GM12865 (cell line): Measurements from ENCODE around the gene SUSD6.
A peak's percentile ranks its signal among the peaks of the same experiment; 100 is the strongest.
"Not testable (repeated sequence)": the region's sequence is repeated elsewhere in the genome, so short reads cannot be mapped to it uniquely, and the experiment has no call there.

ENCODE experiments used
- DNase-seq: peaks from one replicate; pipeline ENCODE4 v3.0.0; 2010; ENCODE audit warnings: low read depth
- H3K4me3 ChIP-seq: 2 replicates; pipeline ENCODE4 v1.5.1; 2011; ENCODE audit warnings: mild to moderate bottlenecking, low read depth, low read length, control low read depth
- TF ChIP-seq, protein P1 (sequence below): IDR thresholded peaks from 2 replicates; pipeline ENCODE4 v1.5.1; 2011; ENCODE audit warnings: low read length, control low read depth, low read depth, inconsistent platforms; ENCODE audit not compliant: insufficient read depth; ENCODE audit errors: missing control alignments

SUSD6 gene

DNA sequence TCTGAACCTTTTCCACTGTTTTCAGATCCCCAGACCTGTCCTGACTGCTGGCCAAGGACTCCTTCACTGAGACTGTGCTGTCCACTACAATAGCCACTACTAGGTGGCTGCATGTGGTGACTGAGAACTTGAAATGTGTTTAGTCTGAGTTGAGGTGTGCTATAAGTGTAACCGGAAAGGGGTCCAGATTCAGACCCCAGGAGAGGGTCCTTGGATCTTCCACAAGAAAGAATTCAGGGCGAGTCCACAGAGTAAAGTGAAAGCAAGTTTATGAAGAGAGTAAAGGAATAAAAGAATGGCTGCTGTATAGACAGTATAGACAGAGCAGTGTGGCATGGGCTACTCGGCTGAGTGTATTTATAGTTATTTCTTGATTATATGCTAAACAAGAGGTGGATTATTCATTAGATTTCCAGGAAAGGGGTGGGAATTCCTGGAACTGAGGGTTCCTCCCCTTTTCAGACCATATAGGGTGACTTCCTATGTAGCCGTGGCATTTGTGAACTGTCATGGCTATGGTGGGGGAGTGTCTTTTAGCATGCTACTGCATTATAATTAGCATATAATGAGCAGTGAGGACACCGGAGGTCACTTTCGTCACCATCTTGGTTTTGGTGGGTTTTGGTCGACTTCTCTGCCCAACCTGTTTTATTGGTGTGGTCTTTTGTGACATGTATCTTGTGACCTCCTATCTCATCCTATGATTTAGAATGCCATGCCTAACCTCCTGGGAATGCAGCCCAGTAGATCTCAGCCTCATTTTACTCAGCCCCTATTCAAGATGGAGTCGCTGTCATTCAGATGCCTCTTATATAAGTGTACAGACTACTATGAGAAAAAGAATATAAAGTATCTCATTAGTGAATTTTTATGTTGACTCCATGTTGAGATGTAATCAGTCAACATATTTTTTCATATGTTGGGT is 85.5 kb downstream of the SUSD6 start:
- no peak for DNase-seq
- TF ChIP-seq, protein P1, sequence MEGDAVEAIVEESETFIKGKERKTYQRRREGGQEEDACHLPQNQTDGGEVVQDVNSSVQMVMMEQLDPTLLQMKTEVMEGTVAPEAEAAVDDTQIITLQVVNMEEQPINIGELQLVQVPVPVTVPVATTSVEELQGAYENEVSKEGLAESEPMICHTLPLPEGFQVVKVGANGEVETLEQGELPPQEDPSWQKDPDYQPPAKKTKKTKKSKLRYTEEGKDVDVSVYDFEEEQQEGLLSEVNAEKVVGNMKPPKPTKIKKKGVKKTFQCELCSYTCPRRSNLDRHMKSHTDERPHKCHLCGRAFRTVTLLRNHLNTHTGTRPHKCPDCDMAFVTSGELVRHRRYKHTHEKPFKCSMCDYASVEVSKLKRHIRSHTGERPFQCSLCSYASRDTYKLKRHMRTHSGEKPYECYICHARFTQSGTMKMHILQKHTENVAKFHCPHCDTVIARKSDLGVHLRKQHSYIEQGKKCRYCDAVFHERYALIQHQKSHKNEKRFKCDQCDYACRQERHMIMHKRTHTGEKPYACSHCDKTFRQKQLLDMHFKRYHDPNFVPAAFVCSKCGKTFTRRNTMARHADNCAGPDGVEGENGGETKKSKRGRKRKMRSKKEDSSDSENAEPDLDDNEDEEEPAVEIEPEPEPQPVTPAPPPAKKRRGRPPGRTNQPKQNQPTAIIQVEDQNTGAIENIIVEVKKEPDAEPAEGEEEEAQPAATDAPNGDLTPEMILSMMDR = no peak
- H3K4me3 ChIP-seq = no peak overlapping the region

DNA sequence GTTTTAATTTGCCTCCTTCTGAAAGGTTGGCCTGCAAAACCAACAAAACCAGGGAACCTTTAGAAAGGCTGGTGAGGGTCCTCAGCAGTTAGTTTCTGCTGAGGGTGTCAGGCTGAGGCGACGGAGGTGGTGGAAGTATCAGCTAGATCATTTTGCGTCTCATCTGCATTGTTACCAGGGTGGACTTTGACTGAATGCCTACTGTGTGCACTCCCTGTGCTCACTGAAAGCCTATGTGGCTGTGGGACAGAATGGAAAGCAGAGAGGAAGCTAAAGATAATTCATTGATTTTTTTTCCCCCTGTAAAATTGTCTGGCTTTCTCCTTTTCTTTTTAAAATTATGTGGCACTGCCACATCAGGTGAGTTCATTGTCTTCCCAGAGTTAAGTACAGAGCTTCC is 87.2 kb downstream of the SUSD6 start:
- H3K4me3 ChIP-seq = no peak overlapping the region
- TF ChIP-seq, protein P1 = no peak
- DNase-seq = no peak

DNA sequence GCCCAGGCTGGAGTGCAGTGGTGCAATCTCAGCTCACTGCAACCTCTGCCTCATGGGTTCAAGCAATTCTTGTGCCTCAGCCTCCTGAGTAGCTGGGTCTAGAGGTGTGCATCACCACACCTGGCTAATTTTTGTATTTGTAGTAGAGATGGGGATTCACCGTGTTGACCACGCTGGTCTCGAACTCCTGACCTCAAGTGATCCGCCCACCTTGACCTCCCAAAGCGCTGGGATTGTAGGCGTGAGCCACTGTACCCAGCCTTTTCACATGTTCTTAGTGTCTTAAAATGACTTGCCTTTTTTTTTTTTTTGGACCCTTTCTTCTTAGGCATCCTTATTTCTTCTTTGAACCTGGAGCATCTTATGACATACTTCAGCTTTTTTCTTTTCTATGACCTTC is 87.8 kb downstream of the SUSD6 start:
- H3K4me3 ChIP-seq, DNase-seq: not testable (repeated sequence)

DNA sequence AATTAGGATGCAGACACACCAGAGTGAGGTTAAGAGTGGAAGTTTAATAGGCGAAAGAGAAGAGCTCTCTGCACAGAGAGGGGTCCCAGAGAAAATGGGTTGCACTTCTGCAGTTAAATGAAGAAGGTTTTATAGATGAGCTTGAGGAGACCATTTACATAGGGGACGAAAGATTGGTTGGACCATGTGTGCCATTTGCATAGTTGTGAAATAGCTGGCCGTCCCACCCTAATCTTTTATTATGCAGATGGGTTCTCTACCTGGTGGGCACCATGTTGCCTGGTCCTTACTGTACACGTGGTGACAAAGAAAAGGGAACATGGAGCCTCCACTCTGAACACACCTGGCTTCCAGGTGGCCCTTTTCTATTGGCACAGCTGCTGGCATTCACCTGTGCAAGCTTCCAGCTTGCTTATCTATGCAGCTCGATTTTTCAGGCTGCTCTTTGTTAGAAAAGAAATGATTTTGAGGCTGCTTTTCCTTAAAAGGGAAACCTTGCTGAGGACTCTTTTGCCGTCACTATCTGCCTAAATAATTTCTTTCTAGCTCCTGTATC is 88.4 kb downstream of the SUSD6 start:
- no peak overlapping the region for H3K4me3 ChIP-seq
- DNase-seq = no peak
- TF ChIP-seq, protein P1 = no peak

DNA sequence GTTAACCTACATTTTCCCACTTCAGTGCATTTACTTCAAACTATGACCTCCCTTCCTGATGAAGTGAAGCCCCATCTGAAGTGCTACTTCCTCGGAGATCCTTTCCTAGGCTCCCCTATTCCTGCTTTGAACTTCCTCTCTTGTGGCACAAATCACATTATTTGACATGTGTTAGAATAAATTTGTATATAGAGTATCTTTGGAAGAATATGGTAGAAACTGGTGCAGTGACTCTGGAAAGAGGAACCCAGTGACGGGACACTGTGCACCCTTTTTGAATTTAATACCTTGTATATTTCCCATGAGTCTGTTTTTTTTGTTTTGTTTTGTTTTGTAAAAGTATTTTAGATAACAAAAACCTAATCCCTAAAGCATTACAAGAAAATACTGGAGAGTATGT is 89.2 kb downstream of the SUSD6 start:
- no peak overlapping the region for H3K4me3 ChIP-seq
- TF ChIP-seq, protein P1 = no peak
- DNase-seq = no peak

DNA sequence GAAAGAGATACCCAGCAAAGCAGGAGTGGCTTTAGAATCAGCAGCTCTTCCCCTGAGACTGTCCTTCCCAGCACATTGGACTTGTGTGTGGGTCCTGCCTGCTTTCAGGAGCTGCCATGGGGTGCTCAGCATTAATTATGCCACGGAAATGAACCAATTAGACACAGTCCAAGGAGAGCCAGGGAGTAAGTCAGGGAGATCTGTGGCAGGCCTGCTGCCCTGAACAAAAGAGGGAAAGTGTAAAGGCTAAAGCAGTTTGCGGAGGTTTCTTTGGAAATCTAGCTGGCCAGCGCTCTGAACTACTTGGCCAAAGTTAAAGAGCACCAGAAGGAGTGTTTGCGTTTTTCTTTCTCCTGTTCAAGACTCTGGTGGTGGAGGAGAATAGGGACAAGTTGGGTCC is 89.9 kb downstream of the SUSD6 start:
- no peak overlapping the region for H3K4me3 ChIP-seq
- TF ChIP-seq, protein P1 = no peak
- no peak for DNase-seq

DNA sequence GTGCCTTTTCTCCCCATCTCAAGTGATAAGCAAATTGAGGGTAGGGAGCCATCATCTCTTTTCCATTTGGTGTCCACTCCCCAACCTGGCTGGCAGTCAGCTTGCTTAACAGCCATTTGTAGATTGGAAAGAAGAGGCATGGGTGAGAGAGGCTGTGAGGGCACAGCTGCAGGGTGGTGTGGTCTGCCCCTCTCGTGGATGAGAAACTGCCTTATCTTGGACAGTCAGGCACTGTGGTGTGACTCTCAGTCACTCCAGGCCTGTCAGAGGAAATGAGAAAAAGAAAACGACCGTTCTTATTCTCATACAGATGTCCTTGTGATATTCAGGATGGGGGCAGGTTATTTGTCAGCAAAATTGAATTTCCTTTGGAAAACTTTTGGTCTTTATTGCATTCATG is 90.5 kb downstream of the SUSD6 start:
- H3K4me3 ChIP-seq = no peak overlapping the region
- TF ChIP-seq, protein P1 = no peak
- peak; percentile 61 for DNase-seq
